Epithelial cell of prostate (primary cell): ENCODE data around the gene CCSER2.

Source experiments
- DNase-seq: peaks from one replicate; pipeline ENCODE4 v3.0.0-alpha.2; 2011; ENCODE audit warnings: low read depth, low spot score
- H3K27ac ChIP-seq: fragments of 450-650 bp; 2 replicates; pipeline ENCODE4 v1.5.1; 2017; ENCODE audit warnings: mild to moderate bottlenecking

Gene CCSER2

DNA sequence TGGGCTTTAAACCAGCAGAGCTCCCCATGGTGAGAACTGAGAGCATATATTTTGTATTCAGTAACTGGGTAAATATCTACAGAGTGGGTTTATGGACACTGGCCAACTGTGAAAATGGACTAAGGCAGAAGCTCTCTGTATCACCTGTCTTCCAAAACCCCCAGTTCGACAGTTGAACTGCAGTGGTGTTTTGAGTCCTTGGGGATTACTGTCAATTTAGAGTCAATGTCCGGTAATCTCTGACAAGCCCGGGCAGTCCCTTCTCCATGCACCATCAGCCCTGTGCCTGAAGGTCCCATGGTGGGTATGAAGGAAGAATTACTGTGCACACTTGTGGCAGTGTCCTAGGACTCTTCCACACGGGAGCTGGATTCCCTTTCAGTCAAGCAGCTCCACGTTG lies 235.0 kb downstream of the CCSER2 start:
- no peak overlapping the region for H3K27ac ChIP-seq
- DNase-seq = no peak

DNA sequence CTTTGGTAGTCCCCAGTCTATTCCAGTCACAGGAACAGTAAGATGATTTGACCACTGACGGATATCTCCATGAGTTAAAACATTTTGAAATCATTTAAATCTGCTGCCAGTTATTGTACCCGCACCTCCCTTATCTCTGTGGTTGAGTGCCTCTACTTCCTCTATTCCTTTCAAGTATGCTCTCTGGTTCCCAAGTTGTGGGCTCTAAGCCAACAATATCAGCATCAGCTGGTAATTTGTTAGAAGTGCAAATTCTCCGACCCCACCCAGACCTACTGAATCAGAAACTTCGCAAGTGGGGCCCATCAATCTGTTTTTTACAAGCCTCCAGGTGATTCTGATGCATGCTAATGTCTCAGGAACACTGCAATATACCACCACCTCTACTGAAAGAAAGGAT lies 235.5 kb downstream of the CCSER2 start:
- H3K27ac ChIP-seq = no peak overlapping the region
- DNase-seq = no peak

DNA sequence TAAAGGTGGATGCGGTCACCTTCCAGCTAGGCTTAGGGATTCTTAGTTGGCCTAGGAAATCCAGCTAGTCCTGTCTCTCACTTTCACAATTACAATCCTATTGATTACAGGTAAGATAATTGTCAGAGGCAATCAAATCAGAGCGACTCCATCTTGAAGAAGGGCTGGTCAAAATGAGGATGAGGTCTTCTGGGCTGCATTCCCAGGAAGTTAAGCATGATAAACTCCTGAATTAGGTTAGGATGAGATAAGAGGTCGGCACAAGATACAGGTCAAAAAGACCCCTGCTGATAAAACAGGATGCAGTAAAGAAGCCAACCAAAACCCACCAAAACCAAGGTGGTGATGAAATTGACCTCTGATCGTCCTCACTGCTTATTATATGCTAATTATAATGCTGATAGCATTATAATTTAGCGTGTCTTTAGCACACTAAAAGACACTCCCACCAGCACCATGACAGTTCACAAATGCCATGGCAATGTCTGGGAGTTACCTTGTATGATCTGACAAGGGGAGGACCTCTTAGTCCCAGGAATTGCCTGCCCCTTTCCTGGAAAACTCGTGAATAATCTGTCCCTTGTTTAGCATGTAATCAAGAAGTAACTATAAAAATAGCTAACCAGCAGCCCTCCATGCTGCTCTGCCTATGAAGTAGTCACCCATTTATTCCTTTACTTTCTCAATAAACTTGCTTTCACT lies 237.6 kb downstream of the CCSER2 start:
- DNase-seq = no peak
- no peak overlapping the region for H3K27ac ChIP-seq

DNA sequence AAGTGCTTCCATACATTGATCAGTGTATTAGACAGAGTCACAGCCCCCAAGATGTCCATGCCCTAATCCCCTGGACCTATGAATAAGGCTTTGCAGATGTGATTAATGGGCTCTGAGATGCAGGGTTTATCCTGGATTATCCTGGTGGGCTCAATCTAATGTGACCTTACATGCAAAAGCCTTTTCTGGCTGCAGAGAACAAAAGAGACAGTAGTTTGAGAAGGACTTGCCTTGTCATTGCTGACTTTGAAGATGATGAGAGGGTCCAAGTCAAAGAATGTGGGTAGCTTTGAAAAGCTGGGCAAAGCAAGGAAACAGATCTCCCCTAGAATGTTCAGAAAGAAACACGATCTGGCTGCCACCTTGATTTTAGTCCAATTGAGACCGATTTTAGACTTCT lies 238.7 kb downstream of the CCSER2 start:
- H3K27ac ChIP-seq = no peak overlapping the region
- no peak for DNase-seq
